NB4 (cell line): ENCODE measurements around the gene ARID2.

Source experiments
- DNase-seq: peaks from one replicate; pipeline ENCODE4 v3.0.0; 2010; ENCODE audit warnings: low read depth
- H3K4me3 ChIP-seq: one replicate; pipeline ENCODE4 v1.5.1; 2011; ENCODE audit warnings: mild to moderate bottlenecking, low read depth, low read length, moderate library complexity
- MAX ChIP-seq: IDR thresholded peaks from 2 replicates; pipeline ENCODE4 v1.6.1; 2011; ENCODE audit warnings: low read depth, low read length
- MYC ChIP-seq: IDR thresholded peaks from 2 replicates; pipeline ENCODE4 v1.6.1; 2011; ENCODE audit warnings: low read depth, low read length
- POLR2A ChIP-seq: IDR thresholded peaks from 2 replicates; pipeline ENCODE4 v1.6.1; 2011; ENCODE audit warnings: mild to moderate bottlenecking; ENCODE audit not compliant: insufficient read length; ENCODE audit errors: extremely low read depth
- TF ChIP-seq, protein P1 (sequence below): IDR thresholded peaks from one replicate; pipeline ENCODE4 v1.5.1; 2012; ENCODE audit warnings: low read depth, low read length

The ARID2 gene

DNA sequence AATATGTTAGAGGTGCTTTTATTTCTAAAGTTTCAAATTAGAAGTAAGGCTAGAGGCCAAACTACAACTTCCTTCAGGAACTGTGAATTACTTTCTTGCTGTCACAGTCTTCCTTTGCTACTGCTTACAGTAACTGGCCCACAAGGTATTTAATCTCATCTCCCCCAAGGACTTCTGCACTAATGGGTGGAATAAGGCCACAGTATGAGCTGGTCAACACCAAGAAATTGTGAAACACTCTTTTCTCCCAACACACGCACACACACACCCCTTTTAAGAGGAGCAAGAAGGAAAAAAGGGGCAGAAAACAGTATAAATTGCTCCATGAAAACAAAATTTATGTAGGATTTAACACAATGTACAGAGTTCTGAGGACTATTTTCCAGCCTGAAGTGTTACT lies 215.3 kb downstream of the ARID2 start:
- H3K4me3 ChIP-seq: no peak overlapping the region
- DNase-seq: no peak
- TF ChIP-seq MYC: no peak
- TF ChIP-seq, protein P1, sequence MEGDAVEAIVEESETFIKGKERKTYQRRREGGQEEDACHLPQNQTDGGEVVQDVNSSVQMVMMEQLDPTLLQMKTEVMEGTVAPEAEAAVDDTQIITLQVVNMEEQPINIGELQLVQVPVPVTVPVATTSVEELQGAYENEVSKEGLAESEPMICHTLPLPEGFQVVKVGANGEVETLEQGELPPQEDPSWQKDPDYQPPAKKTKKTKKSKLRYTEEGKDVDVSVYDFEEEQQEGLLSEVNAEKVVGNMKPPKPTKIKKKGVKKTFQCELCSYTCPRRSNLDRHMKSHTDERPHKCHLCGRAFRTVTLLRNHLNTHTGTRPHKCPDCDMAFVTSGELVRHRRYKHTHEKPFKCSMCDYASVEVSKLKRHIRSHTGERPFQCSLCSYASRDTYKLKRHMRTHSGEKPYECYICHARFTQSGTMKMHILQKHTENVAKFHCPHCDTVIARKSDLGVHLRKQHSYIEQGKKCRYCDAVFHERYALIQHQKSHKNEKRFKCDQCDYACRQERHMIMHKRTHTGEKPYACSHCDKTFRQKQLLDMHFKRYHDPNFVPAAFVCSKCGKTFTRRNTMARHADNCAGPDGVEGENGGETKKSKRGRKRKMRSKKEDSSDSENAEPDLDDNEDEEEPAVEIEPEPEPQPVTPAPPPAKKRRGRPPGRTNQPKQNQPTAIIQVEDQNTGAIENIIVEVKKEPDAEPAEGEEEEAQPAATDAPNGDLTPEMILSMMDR: no peak
- no peak for TF ChIP-seq MAX
- TF ChIP-seq POLR2A: no peak

DNA sequence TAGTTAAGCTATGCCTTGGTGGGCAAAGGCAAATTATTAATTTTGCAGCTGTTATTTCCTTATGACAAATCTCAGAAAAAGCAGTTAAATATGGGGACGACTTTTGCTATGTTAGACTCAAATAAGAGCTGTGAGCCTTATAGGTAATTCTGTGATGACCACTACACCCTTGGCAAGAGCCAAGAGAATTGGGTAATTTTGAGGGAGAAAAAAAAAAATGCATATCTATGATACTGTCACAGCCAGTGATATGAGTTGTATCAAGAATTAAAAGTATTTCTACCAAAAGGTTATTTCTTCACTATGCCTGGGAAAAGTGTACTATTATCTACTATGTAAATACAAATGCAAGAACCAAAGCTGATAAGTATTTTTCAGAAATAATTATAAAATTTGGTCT lies 216.9 kb downstream of the ARID2 start:
- DNase-seq: no peak
- no peak overlapping the region for H3K4me3 ChIP-seq
- TF ChIP-seq POLR2A (no peak), MYC (no peak), MAX (no peak)
- TF ChIP-seq, protein P1: no peak

GRCh38 chr12:45948546-45948945 lies 219.0 kb downstream of the ARID2 start:
- no peak overlapping the region for H3K4me3 ChIP-seq
- DNase-seq: no peak
- TF ChIP-seq, protein P1: no peak
- no peak for TF ChIP-seq POLR2A
- no peak for TF ChIP-seq MYC
